ENCODE data around the gene MBD3L1. TPM values are rescaled to one million over a fixed set of nuclear protein-coding genes. Genes with fewer than 3 reads are reported as not detected.

The MBD3L1 gene
- total RNA-seq, 1 donor from 2014 or later, result not detected

GRCh38 chr19:8881512-8881911 lies 49.3 kb downstream of the MBD3L1 start:
- DNase-seq, result no peak

DNA sequence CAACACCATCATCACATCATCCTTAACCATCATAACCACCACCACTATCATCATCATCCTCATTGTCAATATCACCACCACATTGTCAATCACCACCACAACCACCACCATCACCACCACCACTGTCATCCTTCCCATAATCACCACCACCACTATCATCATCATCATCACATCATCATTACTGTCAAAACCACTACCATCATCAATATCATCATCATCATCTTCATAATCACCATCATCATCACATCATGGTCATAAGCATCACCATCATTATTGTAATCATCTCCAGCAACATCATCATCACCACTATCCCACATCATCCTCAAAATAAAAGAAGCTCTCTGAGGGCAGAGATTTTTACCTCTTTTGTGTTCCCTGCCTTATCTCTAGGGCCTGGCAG lies 52.2 kb downstream of the MBD3L1 start:
- DNase-seq, result no peak

DNA sequence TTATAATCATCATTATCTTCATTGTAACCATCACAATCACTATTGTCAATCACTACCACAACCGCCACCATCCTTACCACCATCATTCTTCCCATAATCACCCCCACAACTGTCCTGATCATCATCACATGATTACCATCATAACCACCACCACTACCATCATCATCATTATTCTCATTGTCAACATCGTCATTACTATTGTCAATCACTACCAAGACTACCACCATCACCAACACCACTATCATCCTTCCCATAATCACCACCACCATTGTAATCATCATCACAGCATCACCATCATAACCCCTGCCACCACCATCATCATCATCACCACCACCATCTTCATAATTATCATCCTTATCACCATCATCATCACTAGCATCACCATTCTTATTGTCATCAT lies 55.2 kb downstream of the MBD3L1 start:
- no peak for DNase-seq

DNA sequence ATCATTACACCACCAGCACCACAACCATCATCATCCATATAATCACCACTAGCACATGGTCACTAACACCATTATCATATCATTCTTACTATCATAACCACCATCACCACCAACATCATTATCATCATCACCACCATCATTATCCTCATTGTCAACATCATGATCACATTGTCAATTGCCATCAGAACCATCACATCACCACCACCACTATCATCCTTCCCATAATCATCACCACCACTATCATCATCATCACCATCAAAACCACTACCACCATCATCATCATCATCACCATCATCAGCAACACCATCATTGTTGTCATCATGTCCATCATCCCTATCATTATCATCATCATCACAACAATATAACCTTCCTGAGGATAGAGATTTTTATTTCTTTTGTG lies 58.1 kb downstream of the MBD3L1 start:
- no peak for DNase-seq

Other genes starting within 250 kb of the MBD3L1 start
- gene ADAMTS10, start 221.7 kb upstream of the MBD3L1 start, total RNA-seq, result 24.8 TPM
- gene NFILZ, start 201.7 kb upstream of the MBD3L1 start, total RNA-seq, result not detected
- gene ACTL9, start 133.6 kb upstream of the MBD3L1 start, total RNA-seq, result not detected
- not detected for gene OR2Z1, start 110.7 kb upstream of the MBD3L1 start, total RNA-seq
- gene ZNF558, start 73 bp upstream of the MBD3L1 start, total RNA-seq, result 31.5 TPM
- 1.1 TPM for gene MUC16, start 178.0 kb downstream of the MBD3L1 start, total RNA-seq

Data from tongue (tissue), 2 donors.